Stimulated activated CD4-positive, alpha-beta T cell treated with anti-CD3 and anti-CD28 coated beads, Interleukin-1b, Interleukin-23, amount 100 ng/mL, for 24 hours (primary cell): ENCODE data around the gene PGAM4.
"Not testable (repeated sequence)": the region's sequence is repeated elsewhere in the genome, so short reads cannot be mapped to it uniquely, and the experiment has no call there.

Source experiments
- DNase-seq, 4 experiments: peaks; one replicate each; pipeline ENCODE4 v3.0.0-alpha.2; 2020; ENCODE audit warnings: low read depth in 4 of 4, low spot score in 1 of 4

The PGAM4 gene

GRCh38 chrX:77930581-77930980 is 38.9 kb downstream of the PGAM4 start:
- no peak for DNase-seq

- no peak for DNase-seq
These were observed 43.7 kb downstream of the PGAM4 start for GRCh38 chrX:77925764-77926163.

GRCh38 chrX:77924320-77924859 is 45.0 kb downstream of the PGAM4 start:
- DNase-seq = no peak

GRCh38 chrX:77922787-77923186 is 46.7 kb downstream of the PGAM4 start:
- no peak for DNase-seq

GRCh38 chrX:77919370-77919769 is 50.1 kb downstream of the PGAM4 start:
- DNase-seq = not testable (repeated sequence)

- no peak for DNase-seq
These were observed 50.9 kb downstream of the PGAM4 start for GRCh38 chrX:77918568-77918967.
